DMS53 treated with DMSO at 0.1 percent for 48 hours (cell line): ENCODE measurements around the gene MET.
"Not testable (repeated sequence)": the region's sequence is repeated elsewhere in the genome, so short reads cannot be mapped to it uniquely, and the experiment has no call there.

Source experiments
- DNase-seq: peaks from one replicate; lab custom pipeline; 2025; ENCODE audit not compliant: unreplicated experiment; lab: John Stamatoyannopoulos, UW

MET gene

DNA sequence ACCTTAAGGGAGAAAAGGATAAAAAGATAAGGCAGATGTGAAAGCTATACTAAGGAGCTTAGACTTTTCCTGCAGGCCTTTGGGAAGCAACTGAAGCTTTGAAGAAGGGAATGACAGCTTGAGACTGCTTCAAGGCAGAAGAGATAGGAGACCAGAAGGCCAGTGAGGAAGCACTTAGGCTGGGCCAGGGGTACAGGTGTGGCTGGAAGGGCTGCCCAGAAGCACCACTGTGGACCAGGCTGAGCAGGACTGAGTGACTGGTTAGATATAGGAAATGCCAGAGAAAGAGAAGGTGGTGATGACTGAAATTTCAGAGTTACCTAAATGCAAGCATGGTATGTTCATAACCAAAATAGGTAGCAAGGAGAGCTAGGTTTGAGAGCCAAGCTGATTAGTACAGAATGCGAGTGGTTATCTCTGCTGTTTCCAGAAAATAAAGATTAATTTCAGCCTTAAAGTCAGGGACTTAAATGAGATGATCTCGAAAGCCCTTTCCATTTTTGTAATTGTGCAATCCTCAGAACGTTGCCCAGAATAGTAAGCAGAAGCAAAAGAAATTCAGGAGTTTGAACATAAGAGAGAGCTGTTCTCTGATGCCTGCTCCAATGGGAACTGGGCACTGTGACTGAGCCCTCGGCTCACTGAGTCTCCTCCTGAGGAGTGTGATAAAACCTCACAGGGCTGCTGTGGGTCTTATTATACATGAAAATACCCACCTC lies 54.9 kb downstream of the MET start:
- DNase-seq = no peak

DNA sequence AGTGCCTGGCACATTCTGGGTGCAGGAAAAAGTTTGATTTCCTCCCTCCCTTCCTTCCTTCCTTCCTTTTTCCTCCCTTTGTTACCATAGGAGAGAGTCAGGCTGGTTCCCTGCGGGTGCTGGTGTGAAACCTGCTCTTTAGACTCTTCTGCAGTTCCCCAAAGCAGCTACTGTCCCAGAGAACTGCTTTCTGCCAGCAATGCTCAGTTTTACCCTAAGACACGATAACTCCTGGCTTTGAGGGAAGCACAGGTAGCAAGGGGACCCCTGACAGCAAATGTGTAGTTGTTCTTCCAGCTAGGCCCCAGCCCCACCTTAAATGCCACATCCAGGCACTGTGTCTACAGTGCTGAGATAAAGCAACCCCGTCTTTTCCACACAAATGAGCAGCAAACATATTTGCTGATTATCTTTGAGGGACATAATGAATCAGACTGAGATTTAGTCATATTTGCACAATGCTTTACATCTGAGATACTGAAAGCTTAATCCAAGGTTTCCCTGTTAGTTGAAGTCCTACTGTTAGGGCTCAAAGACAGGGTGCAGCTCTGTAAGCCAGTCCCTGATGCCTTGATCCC lies 55.5 kb downstream of the MET start:
- no peak for DNase-seq

DNA sequence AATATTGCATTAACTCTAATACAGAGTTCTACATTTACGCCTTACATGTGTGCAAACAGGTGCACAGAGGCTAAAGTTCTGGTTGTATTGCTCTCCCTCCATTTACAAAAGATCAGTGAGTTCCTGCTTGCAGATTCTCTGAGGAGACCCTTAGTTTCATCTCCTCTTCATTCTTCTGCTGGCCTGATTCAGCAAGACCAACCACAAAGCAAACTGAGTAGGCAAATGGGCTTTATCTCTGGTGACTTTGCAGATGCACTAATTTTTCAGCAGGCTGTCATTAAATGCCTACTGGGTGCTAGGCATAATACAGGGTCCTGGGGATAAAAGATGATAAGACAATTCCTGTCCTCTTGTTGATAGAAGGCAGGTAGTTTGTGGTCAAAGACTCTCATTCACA lies 56.4 kb downstream of the MET start:
- no peak for DNase-seq

DNA sequence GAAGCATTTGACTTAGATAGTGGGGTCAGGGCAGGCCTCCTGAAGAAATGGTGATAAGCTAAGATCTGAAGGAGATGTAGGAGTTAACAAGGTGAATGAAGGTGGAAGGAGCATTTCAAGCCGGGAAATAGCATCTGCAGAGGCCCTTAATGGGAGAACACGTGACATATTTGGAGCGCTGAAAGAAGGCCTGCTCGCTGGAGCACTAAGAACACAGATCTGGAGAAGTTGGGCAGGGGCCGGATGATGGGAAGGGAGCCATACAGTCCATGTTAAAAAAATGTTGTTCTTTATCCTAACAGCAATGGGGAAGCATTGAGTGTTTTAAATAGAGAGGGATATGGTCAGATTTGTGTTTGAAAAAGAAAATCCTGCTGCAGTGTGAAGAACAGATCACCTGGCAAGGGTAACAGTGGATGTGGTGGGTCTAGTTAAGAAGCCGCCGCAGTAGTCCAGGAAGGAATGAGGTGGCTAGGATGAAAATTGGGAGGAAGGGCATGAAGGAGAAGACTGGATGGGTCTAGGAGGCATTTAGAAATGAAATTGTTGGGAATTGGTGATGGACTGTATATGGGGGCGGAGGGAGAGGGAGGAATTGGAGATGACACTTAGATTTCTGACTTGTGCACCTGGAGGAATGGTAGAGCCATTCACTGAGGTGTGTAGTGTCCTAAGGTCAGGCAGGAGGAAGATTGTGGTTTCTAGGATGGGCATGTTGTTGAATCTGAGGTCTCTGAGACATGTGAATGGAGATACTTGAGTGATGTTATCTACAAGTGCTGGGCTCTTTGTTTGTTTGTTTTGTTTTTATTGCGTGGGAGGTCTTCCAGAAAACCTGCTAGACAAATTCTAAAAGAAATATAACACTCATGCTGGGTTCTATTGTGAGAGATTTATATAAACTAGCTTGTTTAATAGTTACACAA lies 58.4 kb downstream of the MET start:
- no peak for DNase-seq

DNA sequence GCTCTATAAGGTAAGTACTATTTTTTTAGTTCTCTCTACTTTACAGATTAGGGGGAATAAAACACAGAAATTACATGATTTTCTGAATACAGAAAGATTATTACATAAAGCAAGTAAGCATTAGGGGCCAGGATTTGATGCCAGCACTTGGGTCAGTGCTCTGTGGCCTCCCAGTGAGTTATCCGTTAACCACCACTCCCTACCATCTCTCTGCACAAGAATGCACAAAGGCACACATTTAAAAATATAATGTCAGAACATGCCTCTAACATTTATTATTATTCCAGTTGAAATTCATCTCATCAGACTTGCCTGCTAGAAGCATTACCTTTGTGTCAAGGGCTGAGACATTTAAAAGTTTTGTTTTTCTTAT lies 59.0 kb downstream of the MET start:
- DNase-seq = no peak

DNA sequence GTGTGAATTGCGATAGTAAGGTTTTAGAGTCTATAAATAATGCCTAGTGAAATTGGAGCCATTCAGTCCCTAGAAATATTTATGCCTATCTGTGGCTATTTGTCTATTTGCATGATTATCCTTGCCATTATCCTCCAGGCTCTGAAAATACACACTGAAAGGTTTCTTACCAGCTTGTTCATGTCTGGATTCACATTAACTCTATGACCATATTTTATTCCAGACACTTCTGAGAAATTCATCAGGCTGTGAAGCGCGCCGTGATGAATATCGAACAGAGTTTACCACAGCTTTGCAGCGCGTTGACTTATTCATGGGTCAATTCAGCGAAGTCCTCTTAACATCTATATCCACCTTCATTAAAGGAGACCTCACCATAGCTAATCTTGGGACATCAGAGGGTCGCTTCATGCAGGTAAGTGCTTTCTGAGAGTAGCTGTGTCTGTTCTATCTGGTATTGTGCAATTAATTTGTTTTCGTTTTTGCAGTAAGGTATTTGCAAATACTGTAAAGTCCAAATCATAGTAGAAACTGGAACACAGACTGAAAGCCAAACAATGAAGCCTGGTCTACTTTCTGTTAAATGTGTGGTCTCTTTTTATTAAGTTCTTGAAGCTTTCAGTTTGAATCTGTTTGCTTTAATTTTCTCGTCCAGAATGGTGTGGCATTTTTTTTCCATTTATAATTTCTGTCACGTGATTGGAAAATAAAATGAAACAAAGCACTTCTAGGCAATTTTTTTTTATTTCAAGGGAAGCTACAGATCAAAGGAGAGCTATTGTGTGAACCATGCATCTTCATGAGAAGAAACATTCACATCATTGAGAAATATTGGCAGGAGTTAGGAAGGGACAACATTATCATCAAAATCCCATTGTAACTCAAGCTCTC lies 59.7 kb downstream of the MET start:
- DNase-seq = no peak

DNA sequence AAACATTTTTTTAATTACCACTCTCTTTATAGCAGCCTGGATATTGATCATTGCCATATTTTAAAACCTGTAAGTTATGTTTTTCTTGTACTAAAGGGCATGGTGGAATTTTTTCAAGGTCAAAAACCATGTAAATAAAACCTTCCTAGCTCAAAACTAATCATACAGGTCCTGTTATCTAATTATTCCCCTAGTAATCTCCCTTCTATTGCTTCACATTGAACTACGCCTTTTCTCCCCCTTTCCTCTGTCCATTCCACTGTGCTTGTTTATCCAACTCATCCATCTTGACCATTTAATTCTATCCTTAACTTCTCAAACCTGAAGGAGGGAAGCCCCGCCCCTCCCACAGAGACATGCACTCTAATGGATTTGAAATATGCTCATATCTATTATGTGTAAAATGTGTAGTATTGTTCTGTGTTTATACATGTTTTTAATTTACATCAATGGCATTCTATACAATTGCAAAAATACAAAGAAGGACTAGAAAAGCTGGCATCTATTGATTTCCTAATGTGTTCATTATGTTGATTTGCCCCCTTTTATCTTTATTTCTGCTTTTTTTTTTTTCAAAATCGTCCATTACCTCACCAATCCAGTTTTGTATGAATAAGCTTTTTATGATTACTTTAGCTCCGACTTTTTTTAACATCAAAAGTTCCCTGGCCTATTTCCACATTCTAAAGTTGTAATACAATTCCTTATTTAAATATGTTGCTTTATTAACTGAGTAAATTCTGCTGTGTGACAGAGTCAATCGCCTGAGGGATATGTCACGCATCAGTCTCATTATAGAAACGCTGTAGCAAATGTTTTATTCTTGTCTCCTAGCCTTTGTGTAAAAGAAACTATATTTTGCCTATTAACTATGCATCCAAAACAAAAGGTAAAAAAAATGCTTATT lies 61.0 kb downstream of the MET start:
- DNase-seq = no peak

DNA sequence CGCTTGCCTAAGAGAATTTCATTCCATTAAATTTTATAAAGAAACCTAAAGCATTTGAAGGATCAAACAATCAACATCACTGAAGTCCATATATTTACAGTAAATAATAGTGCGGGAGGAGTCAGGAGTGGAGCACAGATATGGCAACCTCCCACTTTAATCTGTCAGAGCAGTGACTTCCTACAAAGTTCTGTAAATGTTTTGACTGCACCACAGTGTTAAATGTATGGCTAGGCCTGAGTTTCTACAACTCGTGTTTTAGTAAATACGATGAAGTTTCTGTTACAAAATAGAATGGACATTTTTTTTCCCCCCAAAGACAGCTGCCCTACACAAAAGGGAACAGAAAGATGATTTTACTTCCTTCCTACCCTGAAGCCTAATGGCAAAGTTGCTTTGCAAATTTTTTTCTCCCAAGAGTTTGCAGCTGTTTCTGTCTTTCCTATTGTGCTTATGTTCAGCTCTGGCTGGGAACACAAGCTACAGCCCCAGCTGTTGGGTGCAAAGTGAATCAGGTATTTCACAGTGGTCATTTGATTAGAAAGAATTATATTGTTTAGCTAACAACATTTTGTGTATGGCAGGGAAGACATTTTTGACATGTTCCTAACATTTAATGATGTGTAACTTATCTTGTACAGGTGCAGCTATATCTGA lies 62.1 kb downstream of the MET start:
- DNase-seq = no peak

DNA sequence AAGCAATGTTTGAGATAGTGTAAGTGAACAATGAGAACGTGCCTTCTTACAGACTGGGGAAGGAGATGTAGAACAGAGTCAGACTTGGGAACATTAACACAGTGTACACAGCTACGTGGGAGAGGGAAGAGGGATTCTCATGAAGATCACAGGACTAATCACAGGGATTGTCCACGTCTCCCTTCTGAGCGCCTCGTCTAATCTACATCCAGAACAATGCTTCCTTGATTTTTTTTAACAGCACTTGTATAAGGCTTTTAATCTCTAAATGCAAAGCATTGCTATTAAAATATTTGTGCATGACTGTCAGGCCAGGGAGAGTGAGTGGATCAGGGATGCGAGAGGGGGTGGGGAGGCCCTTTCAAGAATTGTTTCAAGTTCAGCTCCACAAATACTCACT lies 62.7 kb downstream of the MET start:
- no peak for DNase-seq

DNA sequence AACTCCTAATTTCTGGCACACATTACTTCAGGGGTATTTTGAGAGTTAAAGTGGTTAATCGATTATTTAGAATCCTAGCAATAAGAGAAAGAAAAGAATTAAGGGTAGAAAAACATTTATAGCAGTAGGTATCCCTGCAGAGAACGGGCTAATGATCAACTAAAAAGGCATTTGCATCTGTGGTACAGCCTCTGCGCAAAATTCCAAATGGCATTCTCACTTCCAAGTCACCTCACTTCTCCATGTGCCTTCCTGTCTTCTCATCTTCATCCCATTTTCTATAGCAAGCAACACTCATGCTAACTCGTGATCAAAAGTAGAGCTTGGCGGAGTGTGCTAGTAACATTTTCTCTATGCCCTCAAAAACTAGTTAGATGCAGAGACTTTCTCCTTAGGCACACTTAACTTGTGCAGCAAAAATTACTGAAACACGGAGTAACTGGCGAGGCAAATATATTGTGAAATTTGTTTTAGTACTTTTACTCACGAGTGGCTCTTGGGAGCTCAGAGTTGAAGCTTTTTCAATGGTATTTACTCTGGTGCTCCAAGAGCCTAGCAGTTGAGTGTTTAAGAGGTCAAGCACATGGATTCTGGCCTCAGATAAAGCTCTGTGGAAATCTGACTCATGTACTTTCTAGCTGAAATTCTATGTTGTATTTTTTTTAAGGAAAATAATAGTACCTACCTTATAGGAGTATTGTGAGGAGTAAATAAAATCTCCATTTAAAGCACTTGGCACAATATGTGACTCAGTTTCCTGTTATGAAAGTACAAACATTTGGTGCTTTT lies 65.1 kb downstream of the MET start:
- peak; percentile 79 for DNase-seq

DNA sequence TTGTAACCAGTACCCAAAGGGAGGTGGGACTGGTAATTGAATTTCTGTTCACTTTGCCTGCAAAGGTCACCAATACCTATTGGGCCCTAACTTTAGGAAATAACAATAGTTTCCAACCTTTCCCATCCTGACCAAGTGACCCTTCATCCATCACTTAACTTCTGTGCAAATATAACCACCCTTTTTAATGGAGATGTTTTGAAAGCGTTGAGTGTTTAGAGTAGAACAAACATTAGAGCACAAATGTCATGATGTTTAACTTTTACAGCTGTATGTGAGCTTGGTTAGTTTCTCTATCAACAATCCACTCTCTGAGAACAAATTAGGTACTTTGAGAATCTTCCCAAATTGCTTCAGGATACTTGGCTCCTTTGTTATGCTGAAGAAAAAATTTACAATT lies 66.4 kb downstream of the MET start:
- DNase-seq = peak; percentile 34

DNA sequence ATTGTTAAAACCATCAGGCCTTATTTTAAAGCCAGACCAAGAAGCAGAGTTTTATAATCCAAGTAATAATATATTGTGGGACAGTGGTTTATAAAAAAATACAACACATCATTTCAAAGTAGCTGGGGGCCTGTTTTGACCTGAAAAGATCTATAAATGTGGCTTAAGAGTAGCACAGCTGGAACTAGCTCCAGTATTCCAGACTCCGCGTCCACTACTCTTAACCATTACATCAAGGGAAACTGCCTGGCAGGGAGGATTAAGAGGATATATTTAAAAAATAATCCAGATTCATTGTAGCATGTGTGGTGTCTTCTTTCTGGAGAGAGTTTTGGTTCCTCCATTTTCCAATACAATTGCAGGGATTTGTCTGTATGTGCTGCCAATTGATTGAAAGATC lies 67.3 kb downstream of the MET start:
- no peak for DNase-seq

DNA sequence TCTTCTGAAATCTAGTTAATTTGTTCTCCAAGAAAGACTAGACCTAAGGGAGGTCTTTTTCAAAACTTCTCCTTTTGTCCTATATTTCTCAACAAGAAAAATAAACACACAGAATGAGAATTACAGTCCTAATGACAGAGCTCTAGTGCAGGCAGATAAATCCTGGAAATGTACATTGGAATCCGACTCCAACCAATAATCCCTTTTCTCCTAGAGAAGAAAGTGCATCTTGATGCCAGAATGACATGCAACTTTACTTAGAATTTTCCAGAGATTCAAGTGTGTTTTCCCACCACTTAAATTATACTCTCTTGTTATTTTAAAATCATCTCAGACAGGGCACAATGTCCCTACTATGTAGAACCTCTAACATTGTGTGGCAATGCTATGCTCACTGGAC lies 68.2 kb downstream of the MET start:
- DNase-seq = no peak

DNA sequence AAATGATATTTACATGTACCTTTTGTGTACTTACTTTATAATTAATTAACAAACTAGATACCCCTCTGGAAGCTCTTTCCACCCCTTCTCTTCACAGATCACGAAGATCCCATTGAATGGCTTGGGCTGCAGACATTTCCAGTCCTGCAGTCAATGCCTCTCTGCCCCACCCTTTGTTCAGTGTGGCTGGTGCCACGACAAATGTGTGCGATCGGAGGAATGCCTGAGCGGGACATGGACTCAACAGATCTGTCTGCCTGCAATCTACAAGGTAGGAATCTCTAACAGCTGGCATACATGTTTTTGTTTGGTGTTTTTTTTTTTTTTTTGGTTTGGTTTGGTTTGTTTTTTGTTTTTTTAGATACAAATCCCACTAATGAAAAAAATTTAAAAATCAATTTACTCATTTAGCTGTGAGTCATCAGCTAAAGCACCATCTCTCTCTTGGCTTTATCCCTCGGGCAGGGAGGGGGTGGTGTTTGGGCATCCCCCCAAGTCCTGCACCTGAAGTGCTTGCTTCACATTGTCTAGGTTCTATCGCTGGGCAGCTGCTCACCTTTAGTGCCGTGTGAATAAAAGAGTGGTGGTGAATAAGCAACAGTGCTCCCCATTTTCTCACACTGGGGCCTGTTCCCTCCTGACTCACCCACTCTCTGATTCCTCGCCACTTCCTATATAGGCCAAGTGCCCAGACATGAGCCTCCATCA lies 68.9 kb downstream of the MET start:
- no peak for DNase-seq

DNA sequence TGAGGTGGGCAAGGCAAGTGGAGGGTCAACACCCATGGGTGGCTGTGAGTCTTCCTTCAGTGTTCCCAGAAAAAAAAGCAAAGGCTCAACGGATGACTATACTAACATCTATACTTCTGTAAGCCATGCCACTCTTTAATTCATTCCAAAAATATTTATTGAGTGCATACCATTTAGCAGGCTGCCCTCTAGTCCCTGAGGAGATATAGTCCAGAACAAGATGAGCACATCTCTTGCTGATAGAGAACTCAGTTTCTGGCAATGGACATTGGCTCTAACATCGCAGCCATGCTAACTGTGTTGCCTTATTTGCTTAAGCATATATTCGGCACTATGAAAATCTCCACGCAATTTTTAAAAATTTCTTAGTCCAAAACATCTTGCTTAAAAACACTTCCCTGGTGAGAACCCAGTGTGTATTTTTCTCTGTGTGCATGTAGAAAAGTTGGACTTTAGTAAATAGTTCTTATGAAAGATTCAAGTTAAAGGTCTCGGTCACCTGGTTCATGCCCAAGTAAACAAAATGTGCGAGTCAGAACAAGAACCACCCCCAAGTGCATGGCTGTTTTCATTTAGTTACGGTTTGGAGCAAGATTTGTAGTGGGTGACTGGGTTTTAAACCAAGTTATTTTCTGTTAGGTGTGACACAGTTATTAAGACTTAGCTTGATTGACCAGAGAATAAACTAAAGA lies 69.8 kb downstream of the MET start:
- DNase-seq = no peak

DNA sequence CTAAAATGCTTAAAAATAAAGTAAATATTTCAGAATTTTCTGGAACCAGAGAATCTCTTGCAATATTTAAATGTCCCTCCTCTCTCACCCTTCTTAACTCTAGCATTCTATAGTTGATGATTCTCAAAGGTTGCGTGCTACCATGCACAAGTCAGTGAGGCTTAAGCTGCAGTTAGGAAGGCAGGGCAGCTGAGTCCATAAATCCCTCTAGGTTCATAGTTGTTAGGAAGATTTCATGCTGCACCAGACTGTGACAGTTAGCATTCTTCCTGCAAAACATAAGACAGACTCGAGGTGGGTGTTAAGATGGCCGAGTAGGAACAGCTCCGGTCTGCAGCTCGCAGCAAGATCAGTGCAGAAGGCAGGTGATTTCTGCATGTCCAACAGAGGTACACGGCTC lies 70.6 kb downstream of the MET start:
- DNase-seq = no peak

DNA sequence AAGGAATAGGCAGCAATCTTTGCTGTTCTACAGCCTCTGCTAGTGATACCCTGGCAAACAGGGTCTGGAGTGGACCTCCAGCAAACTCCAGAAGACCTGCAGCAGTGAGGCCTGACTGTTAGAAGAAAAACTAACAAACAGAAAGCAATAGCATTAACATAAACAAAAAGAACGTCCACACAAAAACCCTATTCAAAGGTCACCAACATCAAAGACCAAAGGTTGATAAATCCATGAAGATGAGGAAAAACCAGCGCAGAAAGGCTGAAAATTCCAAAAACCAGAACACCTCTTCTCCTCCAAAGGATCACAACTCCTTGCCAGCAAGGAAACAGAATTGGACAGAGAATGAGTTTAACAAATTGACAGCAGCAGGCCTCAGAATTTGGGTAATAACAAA lies 71.8 kb downstream of the MET start:
- DNase-seq = not testable (repeated sequence)

DNA sequence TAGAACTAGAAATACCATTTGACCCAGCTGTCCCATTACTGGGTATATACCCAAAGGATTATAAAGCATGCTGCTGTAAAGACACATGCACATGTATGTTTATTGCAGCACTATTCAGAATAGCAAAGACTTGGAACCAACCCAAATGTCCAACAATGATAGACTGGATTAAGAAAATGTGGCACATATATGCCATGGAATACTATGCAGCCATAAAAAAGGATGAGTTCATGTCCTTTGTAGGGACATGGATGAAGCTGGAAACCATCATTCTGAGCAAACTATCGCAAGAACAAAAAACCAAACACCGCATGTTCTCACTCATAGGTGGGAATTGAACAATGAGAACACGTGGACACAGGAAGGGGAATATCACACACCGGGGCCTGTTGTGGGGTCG lies 74.4 kb downstream of the MET start:
- not testable (repeated sequence) for DNase-seq
